Ovary (tissue), 9 donors: ENCODE results near the gene RAI14. TPM values are rescaled to one million over a fixed set of nuclear protein-coding genes. Genes with fewer than 3 reads are reported as not detected.

Experiments
- DNase-seq, 5 donors: peaks; one replicate each; pipeline ENCODE4 v3.0.0-alpha.2; 2019 to 2020
- H3K27ac ChIP-seq, 2 donors: fragments of 200-600 bp; one replicate each; pipeline versions ENCODE4 v1.5.1 to v1.8.0; 2019 to 2022
- H3K27me3 ChIP-seq: fragments of 200-600 bp; one replicate; pipeline ENCODE4 v1.8.0; 2022
- H3K36me3 ChIP-seq: fragments of 200-600 bp; sonication (generic); one replicate; pipeline ENCODE4 v1.5.1; 2019
- H3K4me1 ChIP-seq: one replicate; pipeline ENCODE4 v1.8.1; 2013; ENCODE audit warnings: mild to moderate bottlenecking, moderate library complexity; ENCODE audit not compliant: insufficient read depth
- H3K4me3 ChIP-seq: fragments of 200-600 bp; sonication (generic); one replicate; pipeline ENCODE4 v1.5.1; 2017
- H3K9me3 ChIP-seq, 2 donors: fragments of 200-600 bp in 1 of 2; sonication (generic) in 1 of 2; one replicate each; pipeline versions ENCODE4 v1.5.1 to v1.8.1; 2013 to 2019; ENCODE audit warnings: mild to moderate bottlenecking in 1 of 2, moderate library complexity in 1 of 2
- CTCF ChIP-seq, 3 donors: fragments of 450-650 bp in 2 of 3; fragments of 200-600 bp in 1 of 3; IDR thresholded peaks; one replicate each; pipeline versions ENCODE4 v1.5.1 to v1.8.0; 2016 to 2022; ENCODE audit warnings: antibody characterized with exemption in 3 of 3, mild to moderate bottlenecking in 1 of 3
- EP300 ChIP-seq: sonication (generic); formaldehyde crosslinking; IDR thresholded peaks from one replicate; pipeline ENCODE4 v1.6.1; 2017; ENCODE audit warnings: antibody characterized with exemption
- POLR2A ChIP-seq: fragments of 450-650 bp; IDR thresholded peaks from one replicate; pipeline ENCODE4 v1.6.1; 2017; ENCODE audit warnings: antibody characterized with exemption, mild to moderate bottlenecking, moderate library complexity
- WGBS, 3 donors: extraction: QIAGEN DNeasy Blood & Tissue Kit in 1 of 3; methylation state at CpG; one replicate each; pipeline versions ENCODE4 v1.1.5 to v1.1.7; 2013 to 2017; 5-methylcytosine and 5-hydroxymethylcytosine counted together
- intact Hi-C, 4 donors: fragments of 100-400 bp; cut with DNase I; formaldehyde crosslinking; loops; one replicate each; pipeline versions ENCODE4 v1.11.0 to v1.15.1; 2022 to 2023
- polyA plus RNA-seq, 2 donors: library from polyadenylated mRNA; stranded (reverse); fragments of 200-250 nt in 1 of 2; fragments of 350-450 nt in 1 of 2; fragmentation: Illumina TruSeq in 1 of 2; extraction: RNeasy Lipid Tissue Mini Kit (QIAGEN cat#74804) in 1 of 2; gene quantifications; one replicate each; pipeline ENCODE4 v1.2.3, GENCODE V29; 2013 to 2014
- total RNA-seq, 7 donors: library from RNA; depleted of rRNA in 2 of 7; stranded (reverse); fragments of >200 nt in 2 of 7; fragmentation: NEBNext Ultra II Directional in 3 of 7; extraction: Animal tissue kit (Norgen Biotek cat#: 25700) in 3 of 7; gene quantifications; one replicate each; pipeline versions ENCODE4 v1.1.0 to v1.2.4, GENCODE V29; 2016 to 2023
- donor health status: DM: no; HTN: no; CAD: no; lungs with moderate emphysema.
- donor health status: DM: no; HTN: no; CAD: no.
- donor health status: Bipolar disorder and iron deficiency.
- donor health status: DM: yes; HTN: yes; CAD: no.
- donor health status: DM: no; HTN: no; CAD: no.
- donor health status: DM: yes; HTN: yes; CAD: no.

RAI14 gene
- total and polyA plus RNA-seq, 9 donors, result 8.2 to 36.1 (median 25.9) TPM

GRCh38 chr5:34625246-34625645 is 30.9 kb upstream of the RAI14 start:
- Histone ChIP-seq H3K27ac (no peak overlapping the region), H3K9me3 (no peaks in the 10 kb centered on the region), H3K4me1 (no peaks in the 10 kb centered on the region), H3K4me3 (no peak overlapping the region), H3K36me3 (no peaks in the 10 kb centered on the region), H3K27me3 (no peaks in the 10 kb centered on the region)
- intact Hi-C loops, result no loop called here
- TF ChIP-seq POLR2A (no peak), EP300 (no peak), CTCF (IDR thresholded peaks at IDR 0.05) (no peak)
- DNase-seq, result no peak
- 89 to 97% (median 91%) methylated on average over 1 of the region's 1 CpG for WGBS, 3 donors

DNA sequence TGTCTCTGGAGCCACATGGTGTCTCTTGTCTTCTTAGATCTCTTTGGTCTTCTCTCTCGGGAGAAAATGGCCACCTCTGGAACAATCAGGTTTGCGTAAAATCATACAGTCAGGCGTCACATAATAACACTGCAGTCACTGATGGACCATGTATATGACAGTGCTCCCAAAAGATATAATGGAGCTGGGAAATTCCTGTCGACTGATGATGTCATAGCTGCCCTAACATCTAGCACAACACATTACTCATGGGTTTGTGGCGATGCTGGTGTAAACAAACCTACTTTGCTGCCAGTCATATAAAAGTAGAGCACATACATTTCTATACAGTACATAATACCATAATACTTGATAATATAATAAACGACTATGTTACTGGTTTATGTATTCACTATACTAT is 30.1 kb upstream of the RAI14 start:
- intact Hi-C loops, result no loop called here
- WGBS, 3 donors, result 54 to 75% (median 72%) methylated on average over 6 of the region's 6 CpGs

GRCh38 chr5:34626751-34627150 is 29.4 kb upstream of the RAI14 start:
- TF ChIP-seq EP300, result no peak
- TF ChIP-seq POLR2A, result no peak
- WGBS, 3 donors, result 75 to 90% (median 88%) methylated on average over 5 of the region's 5 CpGs
- no peak for DNase-seq
- intact Hi-C loops, result no loop called here
- Histone ChIP-seq H3K27ac (no peak overlapping the region), H3K27me3 (no peaks in the 10 kb centered on the region), H3K4me3 (no peak overlapping the region), H3K9me3 (no peaks in the 10 kb centered on the region), H3K4me1 (no peaks in the 10 kb centered on the region), H3K36me3 (no peaks in the 10 kb centered on the region)

More for the DNA sequence above, 30.1 kb upstream of the RAI14 start:
- no peak for DNase-seq
- H3K27me3 ChIP-seq, result no peaks in the 10 kb centered on the region
- no peaks in the 10 kb centered on the region for H3K9me3 ChIP-seq
- H3K4me1 ChIP-seq, result no peaks in the 10 kb centered on the region
- no peak overlapping the region for H3K27ac ChIP-seq
- H3K36me3 ChIP-seq, result no peaks in the 10 kb centered on the region
- no peak for TF ChIP-seq CTCF (IDR thresholded peaks at IDR 0.05)
- no peak for TF ChIP-seq EP300
- TF ChIP-seq POLR2A, result no peak
- no peak overlapping the region for H3K4me3 ChIP-seq

GRCh38 chr5:34627794-34628193 is 28.3 kb upstream of the RAI14 start:
- Histone ChIP-seq H3K36me3 (no peaks in the 10 kb centered on the region), H3K4me1 (no peaks in the 10 kb centered on the region), H3K27me3 (no peaks in the 10 kb centered on the region), H3K9me3 (no peaks in the 10 kb centered on the region), H3K4me3 (no peak overlapping the region), H3K27ac (no peak overlapping the region)
- 36 to 51% (median 45%) methylated on average over 1 of the region's 1 CpG for WGBS, 3 donors
- TF ChIP-seq CTCF (IDR thresholded peaks at IDR 0.05), result no peak
- intact Hi-C loops, result no loop called here
- no peak for DNase-seq

DNA sequence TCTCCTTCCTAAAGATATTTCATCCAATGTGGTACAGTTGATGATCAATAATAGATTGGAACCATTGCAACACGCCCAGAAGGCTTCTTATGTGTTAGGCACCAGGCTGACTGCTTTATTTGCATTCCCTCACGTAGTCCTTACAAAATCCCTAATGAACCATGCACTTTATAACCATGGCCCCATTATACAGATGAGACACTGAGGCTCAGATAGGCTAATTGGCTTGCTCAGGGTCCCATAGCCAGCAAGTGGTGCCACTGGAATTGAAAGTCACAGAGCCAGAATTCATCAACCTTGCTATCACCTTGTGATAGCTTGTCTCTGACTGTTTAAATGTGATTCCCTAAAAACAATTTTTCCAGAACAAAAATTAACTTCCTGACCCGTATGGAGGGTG is 27.8 kb upstream of the RAI14 start:
- WGBS, 3 donors, result 86 to 89% (median 88%) methylated on average over 3 of the region's 3 CpGs
- Histone ChIP-seq H3K27ac (no peak overlapping the region), H3K4me1 (no peaks in the 10 kb centered on the region), H3K36me3 (no peaks in the 10 kb centered on the region), H3K27me3 (no peaks in the 10 kb centered on the region), H3K9me3 (no peaks in the 10 kb centered on the region), H3K4me3 (no peak overlapping the region)
- TF ChIP-seq EP300, result no peak
- TF ChIP-seq POLR2A, result no peak
- TF ChIP-seq CTCF (IDR thresholded peaks at IDR 0.05), result no peak
- intact Hi-C loops, result no loop called here
- DNase-seq, result no peak
